Rectal smooth muscle tissue (tissue), 1 donor: ENCODE results near the gene MYO1A.

ENCODE experiments used
- H3K27ac ChIP-seq: one replicate; pipeline ENCODE4 v1.7.0; 2013; ENCODE audit warnings: low read depth, low read length, inconsistent platforms
- H3K27me3 ChIP-seq: one replicate; pipeline ENCODE4 v1.7.0; 2013; ENCODE audit warnings: low read length; ENCODE audit not compliant: control insufficient read depth, insufficient read depth
- H3K36me3 ChIP-seq: one replicate; pipeline ENCODE4 v1.7.0; 2013; ENCODE audit warnings: low read length; ENCODE audit not compliant: control insufficient read depth, insufficient read depth
- H3K4me1 ChIP-seq: one replicate; pipeline ENCODE4 v1.7.0; 2013; ENCODE audit warnings: low read length; ENCODE audit not compliant: control insufficient read depth, insufficient read depth
- H3K4me3 ChIP-seq: one replicate; pipeline ENCODE4 v1.7.0; 2013; ENCODE audit warnings: low read length
- H3K9ac ChIP-seq: one replicate; pipeline ENCODE4 v1.7.0; 2013; ENCODE audit warnings: low read length

The MYO1A gene

DNA sequence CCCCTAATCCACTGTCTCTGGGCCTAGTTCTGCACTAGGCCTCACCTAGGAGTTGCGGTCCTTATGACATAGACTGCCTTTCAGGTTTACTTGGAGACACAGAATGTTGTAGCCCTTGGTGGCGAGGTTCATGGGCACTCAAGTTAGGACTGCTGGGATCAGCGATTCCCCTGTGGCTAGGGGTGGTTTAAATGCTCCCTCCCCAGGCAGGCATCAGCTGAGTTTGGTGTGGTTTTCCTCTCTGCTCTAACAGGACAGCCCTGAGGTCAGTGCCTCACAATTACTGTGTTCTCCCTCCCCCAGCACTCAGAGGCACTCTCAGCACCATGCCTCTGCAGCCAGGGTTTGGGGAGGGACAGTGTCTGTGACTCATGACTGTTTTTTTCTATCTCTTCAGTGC lies 70.3 kb downstream of the MYO1A start:
- H3K36me3 ChIP-seq: no peaks in the 10 kb centered on the region
- no peak overlapping the region for H3K4me3 ChIP-seq
- no peak overlapping the region for H3K27ac ChIP-seq
- no peak overlapping the region for H3K9ac ChIP-seq
- H3K27me3 ChIP-seq: no peaks in the 10 kb centered on the region
- H3K4me1 ChIP-seq: no peaks in the 10 kb centered on the region
